Stimulated activated CD8-positive, alpha-beta memory T cell treated with anti-CD3 and anti-CD28 coated beads, Interleukin-15, amount 100 ng/mL, for 1 hour (primary cell): ENCODE measurements around the gene CSMD2.

Experiments used
- DNase-seq: peaks from one replicate; pipeline ENCODE4 v3.0.0-alpha.2; 2020; ENCODE audit warnings: low read depth

The CSMD2 gene

GRCh38 chr1:33713058-33713877 lies 451.8 kb downstream of the CSMD2 start:
- DNase-seq = no peak

- no peak for DNase-seq
These were observed 452.8 kb downstream of the CSMD2 start for GRCh38 chr1:33712186-33712585.

- DNase-seq = no peak
These were observed 453.5 kb downstream of the CSMD2 start for GRCh38 chr1:33711511-33711910.

- DNase-seq = no peak
These were observed 454.1 kb downstream of the CSMD2 start for GRCh38 chr1:33710967-33711366.

GRCh38 chr1:33709783-33710718 lies 455.0 kb downstream of the CSMD2 start:
- no peak for DNase-seq

DNA sequence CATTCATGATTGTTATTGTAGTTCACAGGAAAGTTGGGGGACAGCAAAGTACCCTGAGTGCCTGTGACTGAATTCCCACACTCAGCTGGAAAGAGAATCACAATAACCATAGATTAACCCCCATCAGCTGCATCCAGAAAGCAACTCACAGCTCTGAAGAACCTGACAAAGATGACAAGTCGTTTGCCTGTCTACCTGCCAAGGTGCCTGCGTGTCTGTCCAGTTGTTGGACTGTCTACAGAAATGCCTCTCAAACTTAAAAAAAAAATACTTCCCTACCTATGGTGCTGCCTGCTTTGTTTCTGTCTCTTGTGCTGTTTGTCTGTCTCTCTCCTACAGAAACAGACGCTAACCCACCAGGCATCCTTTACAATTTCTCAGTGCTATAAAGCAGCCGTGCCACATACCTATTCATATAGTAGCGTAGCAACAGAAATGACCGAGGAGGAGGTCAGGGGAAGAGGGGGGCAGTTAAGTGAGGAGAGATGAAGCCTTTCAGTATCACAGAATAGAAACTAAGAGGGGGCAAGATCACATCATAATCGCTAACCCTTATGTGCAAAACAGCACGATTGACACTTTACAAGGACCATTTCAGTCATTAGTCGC lies 455.8 kb downstream of the CSMD2 start:
- no peak for DNase-seq

DNA sequence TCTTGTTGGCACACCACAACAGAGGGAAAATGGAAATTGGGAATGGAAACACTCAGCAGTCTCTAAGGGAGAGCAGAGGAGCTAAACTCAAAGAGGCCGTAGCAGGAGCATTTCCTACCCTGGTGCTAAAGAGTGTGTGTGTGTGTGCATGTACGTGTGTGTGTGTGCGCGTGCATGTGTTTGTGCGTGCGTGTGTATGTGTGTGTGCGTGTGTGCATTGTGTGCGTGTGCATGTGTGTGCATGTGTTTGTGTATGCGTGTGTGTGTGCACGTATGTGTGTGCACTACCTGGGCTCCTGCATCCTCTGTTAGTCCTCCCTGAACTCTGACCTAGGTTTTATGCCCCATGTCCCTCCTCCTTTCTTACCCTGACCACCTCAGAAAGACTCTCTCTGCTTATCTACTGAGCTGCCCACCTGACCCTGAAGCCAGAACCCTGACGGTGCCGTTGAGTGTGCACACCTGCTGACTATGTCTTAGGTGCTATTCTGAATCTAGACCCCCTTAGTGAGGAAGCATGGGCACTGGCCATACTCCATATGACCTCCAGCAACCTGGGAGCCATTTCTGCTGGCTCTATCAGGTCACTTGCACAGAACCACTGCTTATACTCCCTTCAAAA lies 458.3 kb downstream of the CSMD2 start:
- no peak for DNase-seq

DNA sequence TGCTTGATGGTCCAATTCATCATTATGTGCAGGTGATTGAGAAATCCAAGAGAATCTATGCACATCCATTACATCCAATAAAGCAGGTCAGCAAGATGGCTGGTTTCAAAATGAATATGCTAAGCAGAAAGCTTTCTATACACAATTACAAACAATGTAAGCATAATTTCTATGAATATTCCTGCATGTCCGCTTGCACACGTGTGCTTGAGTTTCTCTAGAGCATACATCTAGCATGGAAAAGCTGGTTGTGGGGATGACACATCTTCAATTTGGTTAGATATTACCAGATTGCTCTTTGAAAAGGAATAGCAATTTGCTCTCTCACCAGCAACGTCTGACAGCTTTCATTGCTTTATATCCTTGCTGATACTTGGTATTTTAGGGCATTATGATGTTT lies 461.6 kb downstream of the CSMD2 start:
- DNase-seq = no peak

DNA sequence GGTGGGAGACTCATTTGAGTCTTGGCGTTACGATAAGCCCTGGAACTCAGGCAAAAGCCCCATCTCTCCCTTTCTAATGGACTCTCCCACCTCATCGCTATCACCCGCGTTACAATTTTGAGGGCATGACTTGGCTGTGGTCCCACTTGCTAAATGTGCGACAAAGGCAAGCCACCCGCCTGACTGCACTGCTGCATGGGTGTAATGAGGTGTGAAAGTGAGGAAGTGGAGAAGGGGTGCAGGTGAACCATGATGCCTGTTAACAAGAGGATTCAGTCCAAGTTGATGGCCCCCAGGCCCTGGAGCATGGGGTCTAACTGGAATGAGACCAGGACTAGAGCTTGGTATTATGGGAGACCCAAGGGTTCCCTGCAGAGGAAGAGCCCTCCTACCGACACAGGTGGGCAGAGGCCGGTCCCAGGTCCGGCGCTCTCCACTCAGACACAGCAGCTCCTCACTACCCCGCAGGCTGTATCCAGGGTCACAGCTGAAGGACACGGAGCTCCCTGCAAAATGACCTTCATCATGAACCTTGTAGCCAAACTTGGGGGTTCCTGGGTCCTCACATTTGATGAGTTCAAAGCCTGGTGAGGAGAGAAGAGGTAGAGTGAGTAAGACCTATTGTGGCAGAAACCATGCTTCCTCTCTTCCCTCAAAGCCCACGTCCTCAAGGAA lies 466.5 kb downstream of the CSMD2 start:
- no peak for DNase-seq

DNA sequence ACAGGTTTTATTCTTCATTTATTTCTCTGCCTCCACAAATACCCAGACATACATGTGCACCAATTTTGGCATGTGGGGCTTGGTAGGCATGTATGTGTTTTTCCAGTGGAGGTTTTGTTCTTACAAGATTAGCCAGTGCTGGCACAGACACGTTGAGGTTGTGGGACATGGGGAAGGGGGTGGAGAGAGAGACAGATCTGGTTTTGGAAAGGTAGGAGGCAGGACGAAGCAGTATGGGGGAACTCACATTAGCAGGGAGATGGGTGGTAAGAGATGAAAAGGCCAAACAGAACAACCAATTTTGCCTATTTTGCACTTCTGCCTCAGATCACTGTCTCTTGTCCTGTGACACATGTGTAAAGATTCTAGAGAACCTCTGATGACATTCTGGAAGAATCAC lies 467.2 kb downstream of the CSMD2 start:
- no peak for DNase-seq

DNA sequence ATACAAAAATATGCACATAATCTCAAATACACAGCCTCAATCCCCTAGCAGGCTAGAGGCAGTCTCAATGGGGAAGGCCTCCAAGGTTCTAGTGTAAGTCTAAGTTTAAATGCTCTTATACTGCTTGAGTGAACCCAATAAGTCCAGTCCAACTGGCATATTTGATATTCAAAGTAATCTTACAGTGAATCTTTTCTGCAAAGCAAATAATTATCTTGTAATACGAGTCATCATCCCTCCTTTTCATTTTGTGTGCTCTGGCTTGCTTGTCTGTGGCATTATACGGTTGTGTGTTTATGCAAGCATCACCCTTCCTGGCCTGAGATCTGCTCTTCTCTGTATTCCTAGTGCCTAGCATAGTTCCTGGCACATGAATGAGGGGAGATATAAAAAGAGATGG lies 468.1 kb downstream of the CSMD2 start:
- DNase-seq = no peak

- DNase-seq = no peak
These were observed 468.7 kb downstream of the CSMD2 start for GRCh38 chr1:33696311-33696710.

DNA sequence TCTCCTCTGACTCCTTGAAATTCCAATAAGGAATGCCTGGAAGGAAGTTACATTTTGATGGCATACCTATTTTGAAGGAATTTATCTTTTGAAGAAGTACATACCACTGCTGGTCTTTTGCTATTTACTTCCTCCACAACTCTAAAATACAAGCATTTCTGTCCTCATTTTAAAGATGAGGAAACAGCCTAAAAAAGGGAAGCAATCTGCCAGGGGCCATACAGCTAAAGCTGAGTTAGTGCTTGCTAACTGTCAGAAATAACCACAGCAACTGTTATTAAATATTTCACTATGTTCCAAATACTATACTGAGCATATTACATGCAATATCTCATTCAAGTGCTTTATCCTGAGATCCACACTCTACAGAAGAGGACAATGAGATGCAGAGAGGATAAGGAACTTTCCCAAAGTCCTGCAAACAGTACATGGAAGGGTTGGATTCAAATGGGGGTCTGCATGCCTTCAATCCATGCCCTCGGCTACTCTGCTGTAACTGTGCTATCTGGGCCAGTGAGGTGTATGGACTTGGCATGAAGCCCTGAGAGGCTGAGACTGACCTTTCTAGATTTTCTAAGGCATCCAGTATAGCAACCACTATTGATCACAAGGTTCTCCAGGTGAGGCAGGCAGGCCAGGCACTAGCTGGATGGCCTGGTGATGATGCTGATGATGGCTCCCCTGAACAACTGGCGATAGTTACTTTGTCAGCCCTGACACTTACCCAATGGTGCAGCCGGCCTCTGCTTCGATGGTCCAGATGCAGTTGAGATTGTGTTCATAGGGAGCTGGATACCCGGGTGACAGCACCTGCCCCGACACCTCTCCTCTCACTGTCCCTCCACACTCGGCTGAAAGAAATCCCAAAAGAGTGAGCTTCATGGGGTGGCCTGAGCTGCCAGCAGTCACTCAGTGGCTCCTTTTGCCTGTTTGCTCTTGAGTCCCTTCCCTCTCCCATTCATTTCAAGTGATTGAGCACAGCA lies 472.5 kb downstream of the CSMD2 start:
- no peak for DNase-seq

DNA sequence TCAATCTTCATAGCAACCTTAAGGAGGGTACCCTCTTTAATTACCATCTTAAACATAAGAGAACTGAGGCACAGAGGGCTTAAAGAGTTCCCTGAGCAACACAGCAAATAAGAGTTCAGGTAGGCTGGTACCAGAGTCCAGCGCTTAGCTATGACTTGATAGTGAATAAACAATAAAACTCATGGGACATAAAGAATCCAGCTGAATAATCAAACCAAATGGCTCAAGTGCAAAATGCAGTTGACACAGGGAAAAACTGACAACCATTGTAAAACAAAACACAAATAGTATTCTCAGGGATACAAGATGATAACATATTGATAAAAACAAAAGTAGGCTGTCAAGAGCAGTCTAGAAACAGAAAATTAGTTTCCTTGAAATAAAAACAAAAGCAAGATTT lies 478.0 kb downstream of the CSMD2 start:
- DNase-seq = no peak

DNA sequence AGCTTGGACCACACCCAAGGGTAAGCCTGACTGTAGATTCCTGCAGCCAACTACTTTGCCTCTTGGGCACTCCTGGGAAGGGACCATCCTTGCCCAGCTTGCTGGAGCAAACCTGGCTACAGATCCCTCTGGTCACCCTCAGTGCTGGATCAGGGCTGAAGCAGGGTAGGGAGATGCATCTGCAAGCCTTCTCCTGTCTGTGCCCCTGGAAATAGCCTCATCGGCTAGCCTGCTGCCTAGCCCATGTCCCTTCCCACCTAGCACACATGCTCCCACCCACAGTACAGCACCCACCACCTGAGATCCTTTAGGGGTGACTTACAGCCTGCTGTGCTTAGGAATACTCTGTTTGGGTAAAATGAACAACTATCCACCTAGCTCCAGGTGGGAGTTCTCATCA lies 478.5 kb downstream of the CSMD2 start:
- DNase-seq = no peak

GRCh38 chr1:33685256-33685655 lies 479.8 kb downstream of the CSMD2 start:
- no peak for DNase-seq

DNA sequence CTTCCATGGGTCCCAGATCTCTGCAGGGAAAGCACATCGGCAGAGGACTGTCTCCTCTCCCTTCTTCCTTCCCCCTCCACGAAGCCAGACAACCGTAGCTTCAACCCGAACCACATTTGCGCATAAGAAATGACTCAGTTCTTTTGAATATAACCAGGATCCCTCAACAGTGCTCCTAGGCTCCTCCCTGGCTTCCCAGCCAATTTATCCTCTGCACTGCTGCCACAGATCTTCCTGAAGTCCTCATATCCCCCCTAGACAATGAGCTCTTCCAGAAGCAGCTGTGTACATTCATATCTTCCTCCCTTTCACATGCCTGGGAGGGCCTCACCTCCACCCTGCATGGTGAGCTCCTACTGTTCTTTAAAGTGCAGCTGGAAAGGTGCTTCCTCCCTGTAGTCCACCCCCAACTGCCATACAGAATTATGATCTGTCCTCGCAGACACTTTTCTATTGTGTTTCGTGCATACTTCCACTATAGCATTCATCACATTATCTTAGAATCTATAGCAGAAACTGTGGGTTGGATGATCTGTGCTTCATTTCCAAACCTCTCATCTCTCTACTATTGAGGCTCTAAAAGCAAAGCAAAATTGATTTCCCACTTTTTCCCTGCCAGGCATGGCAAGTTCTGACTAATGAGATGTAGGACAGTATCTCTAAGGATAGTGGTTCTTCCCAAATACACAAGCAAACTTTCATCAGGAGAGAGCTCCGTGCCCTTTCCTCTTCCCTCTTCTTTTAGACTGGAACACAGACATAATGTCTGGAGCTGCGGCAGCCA lies 480.4 kb downstream of the CSMD2 start:
- no peak for DNase-seq

- DNase-seq = no peak
These were observed 481.1 kb downstream of the CSMD2 start for GRCh38 chr1:33683913-33684312.

DNA sequence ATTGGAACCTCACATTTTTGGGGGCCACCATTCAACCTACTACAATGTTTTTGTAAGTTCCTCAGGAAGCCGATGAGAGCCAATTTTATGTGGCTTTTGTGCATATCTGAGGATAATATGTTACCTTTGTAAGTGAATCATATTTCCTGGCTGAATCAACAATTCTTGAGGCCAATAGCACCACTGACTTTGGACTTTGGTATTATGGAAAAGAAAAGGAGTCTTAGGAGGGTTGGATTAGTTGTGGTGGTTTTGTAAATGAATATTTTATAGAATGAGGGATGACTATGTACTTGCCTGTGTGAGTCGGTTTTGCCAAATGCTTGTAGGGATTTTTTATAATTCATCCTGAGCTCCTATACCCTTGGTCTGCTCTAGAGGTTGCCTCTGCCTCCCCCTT lies 482.7 kb downstream of the CSMD2 start:
- DNase-seq = no peak
